B cell (primary cell): ENCODE data around the gene PSME1. TPM values are rescaled to one million over a fixed set of nuclear protein-coding genes. Genes with fewer than 3 reads are reported as not detected.

Source experiments
- ATAC-seq: fragments of 200-7000 bp; cut with Tn5 transposase; one replicate; pipeline ENCODE4 v1.10.0; 2021; ENCODE audit warnings: low read depth, mild to moderate bottlenecking, moderate number of reproducible peaks, moderate library complexity
- CTCF ChIA-PET: fragments of 350-600 bp; sonication (Branson Sonifier 250); formaldehyde crosslinking; loops from one replicate; lab custom pipeline; 2021; ENCODE audit warnings: antibody characterized with exemption, inconsistent platforms; lab: Charles Lee
- POLR2A ChIA-PET: fragments of 350-600 bp; sonication (Branson Sonifier 250); formaldehyde crosslinking; loops from one replicate; lab custom pipeline; 2021; ENCODE audit warnings: antibody characterized with exemption; lab: Charles Lee
- DNase-seq: peaks from one replicate; pipeline ENCODE4 v3.0.0; 2013
- H2AFZ ChIP-seq: 2 replicates; pipeline ENCODE4 v1.6.1; 2012; ENCODE audit warnings: mild to moderate bottlenecking, low read depth, low read length; ENCODE audit not compliant: insufficient read depth, poor library complexity, severe bottlenecking
- H3K27ac ChIP-seq, 2 donors: 1 replicate in 1 of 2; 2 replicates in 1 of 2; pipeline ENCODE4 v1.5.1; 2012 to 2013; ENCODE audit warnings: low read length in 2 of 2, mild to moderate bottlenecking in 2 of 2, moderate library complexity in 1 of 2
- H3K27me3 ChIP-seq, 4 experiments: fragments of 200-600 bp in 1 of 4; sonication (generic) in 1 of 4; replicated peaks in 1 of 4; 1 replicate in 2 of 4; 2 replicates in 2 of 4; pipeline versions ENCODE4 v1.6.1 to v1.7.0; 2013 to 2016; ENCODE audit warnings: low read length in 3 of 4, mild to moderate bottlenecking in 2 of 4, mixed read lengths in 1 of 4, moderate library complexity in 1 of 4; ENCODE audit not compliant: insufficient read depth in 4 of 4, control insufficient read depth in 3 of 4; ENCODE audit errors: control extremely low read depth in 1 of 4
- H3K36me3 ChIP-seq, 2 experiments: replicated peaks in 1 of 2; 1 replicate in 1 of 2; 2 replicates in 1 of 2; pipeline versions ENCODE4 v1.6.1 to v1.7.1; 2013; ENCODE audit warnings: low read length in 1 of 2; ENCODE audit not compliant: insufficient read depth in 2 of 2, control insufficient read depth in 1 of 2; ENCODE audit errors: control extremely low read depth in 1 of 2, extremely low read depth in 1 of 2
- H3K4me1 ChIP-seq, 2 donors: fragments of 200-600 bp in 1 of 2; sonication (generic) in 1 of 2; 1 replicate in 1 of 2; 2 replicates in 1 of 2; pipeline versions ENCODE4 v1.5.1 to v1.6.1; 2013 to 2017; ENCODE audit warnings: low read length in 2 of 2; ENCODE audit not compliant: control insufficient read depth in 2 of 2, insufficient read depth in 2 of 2
- H3K4me2 ChIP-seq: replicated peaks from 2 replicates; pipeline ENCODE3; 2012; ENCODE audit warnings: mild to moderate bottlenecking, low read depth, low read length; ENCODE audit not compliant: poor library complexity, severe bottlenecking
- H3K4me3 ChIP-seq, 5 experiments: fragments of 200-600 bp in 1 of 5; sonication (generic) in 1 of 5; 1 replicate in 3 of 5; 2 replicates in 2 of 5; pipeline versions ENCODE4 v1.5.1 to v1.7.0; 2011 to 2016; ENCODE audit warnings: low read length in 4 of 5, mild to moderate bottlenecking in 4 of 5, low read depth in 2 of 5, control low read depth in 1 of 5, moderate library complexity in 1 of 5; ENCODE audit not compliant: insufficient read depth in 1 of 5; ENCODE audit errors: control extremely low read depth in 1 of 5, extremely low read depth in 1 of 5
- H3K79me2 ChIP-seq: fragments of 200-600 bp; sonication (generic); one replicate; pipeline ENCODE4 v1.6.0; 2016; ENCODE audit warnings: low read length; ENCODE audit not compliant: control insufficient read depth, insufficient read depth
- H3K9ac ChIP-seq: fragments of 200-600 bp; sonication (generic); 2 replicates; pipeline ENCODE4 v1.6.1; 2017; ENCODE audit warnings: mild to moderate bottlenecking, low read length, moderate library complexity
- H3K9me3 ChIP-seq, 3 donors: one replicate each; pipeline versions ENCODE4 v1.6.1 to v1.7.1; 2013; ENCODE audit warnings: low read length in 2 of 3; ENCODE audit not compliant: control insufficient read depth in 2 of 3, insufficient read depth in 1 of 3; ENCODE audit errors: control extremely low read depth in 1 of 3
- H4K20me1 ChIP-seq: 2 replicates; pipeline ENCODE4 v1.6.0; 2012; ENCODE audit warnings: mild to moderate bottlenecking, low read length; ENCODE audit not compliant: insufficient read depth, control insufficient read depth, poor library complexity, severe bottlenecking
- H3K27ac Mint-ChIP-seq: one replicate; pipeline ENCODE4 v1.8.0; 2021; ENCODE audit warnings: mixed read lengths
- H3K27me3 Mint-ChIP-seq: one replicate; pipeline ENCODE4 v1.8.0; 2021; ENCODE audit warnings: mixed read lengths
- H3K4me1 Mint-ChIP-seq: one replicate; pipeline ENCODE4 v1.8.0; 2021; ENCODE audit warnings: mixed read lengths
- H3K4me3 Mint-ChIP-seq: one replicate; pipeline ENCODE4 v1.8.0; 2021; ENCODE audit warnings: mixed read lengths
- H3K9me3 Mint-ChIP-seq: one replicate; pipeline ENCODE4 v1.8.0; 2022; ENCODE audit warnings: mixed read lengths; ENCODE audit not compliant: insufficient read depth
- CTCF ChIP-seq: fragments of 200-600 bp; IDR thresholded peaks from one replicate; pipeline ENCODE4 v1.8.0; 2022; ENCODE audit warnings: antibody characterized with exemption, mild to moderate bottlenecking
- EZH2 ChIP-seq: IDR thresholded peaks from 2 replicates; pipeline ENCODE4 v1.6.1; 2012; ENCODE audit warnings: borderline replicate concordance, low read depth, mild to moderate bottlenecking, moderate library complexity, low read length; ENCODE audit not compliant: insufficient read depth, poor library complexity, severe bottlenecking
- WGBS: methylation state at CpG from one replicate; pipeline ENCODE4 v1.1.5; 2013; ENCODE audit warnings: missing lambda C conversion rate; ENCODE audit not compliant: insufficient coverage; 5-methylcytosine and 5-hydroxymethylcytosine counted together
- intact Hi-C: fragments of 100-400 bp; cut with micrococcal nuclease; formaldehyde crosslinking; loops from one replicate; pipeline ENCODE4 v1.10.0; 2022
- polyA plus RNA-seq: library from polyadenylated mRNA; depleted of rRNA; stranded (reverse); fragments of >200 nt; gene quantifications from 2 replicates; pipeline ENCODE4 v1.2.3, GENCODE V29; 2012
- total RNA-seq, 2 donors: library from RNA; stranded (reverse); fragments of 120-200 nt in 1 of 2; gene quantifications; 1 replicate in 1 of 2; 2 replicates in 1 of 2; pipeline versions ENCODE4 v1.2.3 to v1.2.4, GENCODE V29; 2013 to 2022

Gene PSME1
- total and polyA plus RNA-seq, 2 donors (not counting 1 experiment from before 2014, with no cell fraction given): 237 to 257 TPM

- Histone ChIP-seq H3K27ac (peak overlapping the region; percentile 85 to 88), H3K9me3 (no peaks in the 10 kb centered on the region), H3K36me3 (peaks cover 6 to 68% of the 10 kb centered on the region in 2 experiments), H2AFZ (peak overlapping the region; percentile 60), H4K20me1 (peaks cover 39% of the 10 kb centered on the region), H3K79me2 (peaks cover 45% of the 10 kb centered on the region), H3K4me3 (no peak overlapping the region), H3K27me3 (no peaks in the 10 kb centered on the region), H3K4me1 (peaks cover 29 to 39% of the 10 kb centered on the region in 2 donors), H3K4me2 (peak overlapping the region; percentile 77), H3K9ac (no peak overlapping the region)
- H3K4me3 Mint-ChIP-seq: peak overlapping the region; percentile 39
- intact Hi-C loops: loop anchor here (5.0 kb wide), 1 partner anchor 72 kb away; the partner anchor contains the start of genes GMPR2 and NEDD8
- DNase-seq: no peak
- WGBS: 100% methylated on average over 2 of the region's 4 CpGs
- H3K27ac Mint-ChIP-seq: peak overlapping the region; percentile 99
- ChIA-PET CTCF (interaction anchor here (0.7 to 3.8 kb wide), 33 partner anchors 8 to 529 kb away, joined by 3 to 63 read pairs (median 9); partner anchors contain the start of genes CHMP4A, CIDEB, DCAF11 and EMC9), POLR2A (interaction anchor here (0.7 to 3.8 kb wide), 14 partner anchors 9 to 62 kb away, joined by 3 to 35 read pairs (median 7); partner anchors contain the start of genes CHMP4A, DCAF11, EMC9 and IPO4)
- no peaks in the 10 kb centered on the region for H3K9me3 Mint-ChIP-seq
- H3K27me3 Mint-ChIP-seq: no peaks in the 10 kb centered on the region
- peaks cover 42% of the 10 kb centered on the region for H3K4me1 Mint-ChIP-seq
- TF ChIP-seq EZH2 (no peak), CTCF (no peak)
- no peak for ATAC-seq
Observed at GRCh38 chr14:24160499-24160849, 24.5 kb downstream of the PSME1 start.
